Stimulated activated CD4-positive, alpha-beta T cell treated with anti-CD3 and anti-CD28 coated beads, Interleukin-1b, Interleukin-23, amount 100 ng/mL, for 24 hours (primary cell): ENCODE data around the gene CAMSAP3.
A peak's percentile ranks its signal among the peaks of the same experiment; 100 is the strongest.

Source experiments
- DNase-seq, 4 experiments: peaks; one replicate each; pipeline ENCODE4 v3.0.0-alpha.2; 2020; ENCODE audit warnings: low read depth in 4 of 4, low spot score in 1 of 4

The CAMSAP3 gene

DNA sequence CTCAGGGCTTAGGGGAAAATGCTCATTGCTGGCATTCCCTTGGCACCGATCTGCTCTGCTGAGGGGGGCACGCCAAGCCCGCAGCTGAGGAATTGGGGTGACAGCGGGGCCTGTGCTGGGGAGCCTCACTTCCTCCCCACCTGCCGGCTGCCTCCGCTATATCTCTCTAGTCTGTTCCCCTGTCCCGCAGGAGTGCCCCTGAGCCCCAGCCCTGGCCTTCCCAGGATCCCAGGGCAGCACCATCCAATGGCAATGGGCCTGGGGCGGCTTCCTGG is 50.7 kb downstream of the CAMSAP3 start:
- no peak for DNase-seq

DNA sequence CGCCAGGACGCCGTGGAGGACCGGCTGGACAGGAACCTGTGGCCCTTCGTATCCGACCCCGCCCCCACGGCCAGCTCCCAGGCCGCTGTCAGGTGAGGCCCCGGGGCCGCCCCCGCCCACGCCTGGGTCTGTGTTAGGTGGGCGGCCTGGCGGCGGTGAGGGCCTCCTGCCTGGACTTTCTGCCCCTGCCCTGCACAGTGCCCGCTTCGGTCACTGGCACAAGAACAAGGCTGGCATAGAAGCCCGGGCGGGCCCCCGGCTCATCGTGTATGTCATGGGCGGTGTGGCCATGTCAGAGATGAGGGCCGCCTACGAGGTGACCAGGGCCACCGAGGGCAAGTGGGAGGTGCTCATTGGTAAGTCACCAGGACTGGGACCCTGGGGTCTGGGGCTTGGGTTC is 51.5 kb downstream of the CAMSAP3 start:
- DNase-seq = no peak

GRCh38 chr19:7648265-7649014 is 52.8 kb downstream of the CAMSAP3 start:
- DNase-seq = no peak

- no peak for DNase-seq
These were observed 54.5 kb downstream of the CAMSAP3 start for GRCh38 chr19:7650148-7650547.

- peak; percentile 69 to 83 (median 78) for DNase-seq
These were observed 56.5 kb downstream of the CAMSAP3 start for GRCh38 chr19:7652061-7652641.

DNA sequence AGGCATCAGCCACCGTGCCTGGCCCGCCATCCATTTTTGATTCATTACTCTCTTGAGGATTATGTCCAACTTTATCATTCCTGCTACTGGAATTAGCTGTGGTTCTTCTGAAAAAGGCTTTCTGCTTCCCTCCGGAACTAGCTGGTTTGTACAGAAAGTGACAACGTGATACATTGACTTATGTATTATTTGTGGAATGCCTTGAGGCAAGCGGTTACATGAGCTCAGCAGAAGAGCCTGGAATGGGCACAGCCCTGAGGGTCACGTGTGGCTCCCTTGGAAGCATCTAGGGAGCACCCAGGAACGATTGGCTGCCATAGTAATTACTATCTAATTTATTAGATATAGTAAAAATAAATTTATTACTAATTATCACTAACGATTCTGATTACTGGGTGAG is 58.7 kb downstream of the CAMSAP3 start:
- DNase-seq = no peak

GRCh38 chr19:7655581-7655980 is 59.9 kb downstream of the CAMSAP3 start:
- no peak for DNase-seq

GRCh38 chr19:7657131-7657751 is 61.6 kb downstream of the CAMSAP3 start:
- no peak for DNase-seq

DNA sequence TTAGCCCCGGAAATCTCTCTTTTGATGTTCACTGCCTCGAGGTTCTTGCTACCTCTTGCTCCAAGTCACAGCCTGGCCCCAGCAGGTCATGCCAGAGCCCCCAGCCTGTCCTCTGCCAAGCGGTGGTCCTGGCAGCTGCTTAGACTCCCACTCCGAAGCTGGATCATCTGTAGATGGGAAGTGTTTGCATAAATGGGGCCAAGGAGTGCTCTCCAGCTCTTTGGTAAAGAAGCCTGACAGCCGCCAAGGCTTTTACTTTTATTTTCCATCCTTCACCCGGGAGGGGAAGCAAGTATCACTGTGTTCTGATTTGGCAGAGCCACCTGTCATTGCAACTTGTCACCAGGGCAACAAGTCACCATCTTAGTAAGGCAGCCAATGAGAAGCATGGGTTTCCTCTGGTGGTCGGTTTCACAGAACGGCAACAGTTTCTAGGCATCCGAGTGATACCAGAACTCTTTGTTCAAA is 62.6 kb downstream of the CAMSAP3 start:
- DNase-seq = no peak

- no peak for DNase-seq
These were observed 66.3 kb downstream of the CAMSAP3 start for GRCh38 chr19:7661744-7662538.

DNA sequence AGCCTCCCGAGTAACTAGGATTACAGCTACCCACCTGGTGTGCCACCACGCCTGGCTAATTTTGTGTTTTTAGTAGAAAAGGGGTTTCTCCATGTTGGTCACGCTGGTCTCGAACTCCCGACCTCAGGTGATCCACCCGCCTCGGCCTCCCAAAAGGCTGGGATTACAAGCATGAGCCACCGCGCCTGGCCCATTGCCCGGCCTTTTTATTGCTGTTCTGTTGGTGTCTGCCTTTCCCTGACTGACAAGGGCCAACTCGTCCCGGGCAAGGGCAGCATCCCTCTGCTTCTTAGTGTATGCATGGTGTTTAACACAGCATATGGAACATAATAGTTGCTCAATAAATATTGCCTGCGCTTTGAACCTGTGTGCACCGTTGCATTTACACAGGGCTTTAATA is 67.0 kb downstream of the CAMSAP3 start:
- DNase-seq = no peak

DNA sequence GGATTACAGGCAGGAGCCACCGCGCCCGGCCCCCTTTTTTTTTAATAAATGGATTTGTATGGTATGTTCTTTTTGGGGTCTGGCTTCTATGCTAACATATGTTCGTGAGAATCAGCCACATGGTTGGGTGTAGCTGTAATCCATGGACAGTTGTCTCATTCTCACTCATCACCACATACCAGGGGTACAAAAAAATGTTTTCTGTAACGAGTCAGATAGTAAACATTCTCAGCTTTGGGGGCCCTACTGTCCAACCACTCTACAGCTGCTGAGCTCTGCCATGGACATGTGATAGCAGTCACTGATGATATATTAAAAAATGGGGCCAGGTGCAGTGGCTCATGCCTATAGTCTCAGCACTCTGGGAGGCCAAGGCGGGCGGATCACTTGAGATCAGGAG is 68.0 kb downstream of the CAMSAP3 start:
- DNase-seq = no peak

DNA sequence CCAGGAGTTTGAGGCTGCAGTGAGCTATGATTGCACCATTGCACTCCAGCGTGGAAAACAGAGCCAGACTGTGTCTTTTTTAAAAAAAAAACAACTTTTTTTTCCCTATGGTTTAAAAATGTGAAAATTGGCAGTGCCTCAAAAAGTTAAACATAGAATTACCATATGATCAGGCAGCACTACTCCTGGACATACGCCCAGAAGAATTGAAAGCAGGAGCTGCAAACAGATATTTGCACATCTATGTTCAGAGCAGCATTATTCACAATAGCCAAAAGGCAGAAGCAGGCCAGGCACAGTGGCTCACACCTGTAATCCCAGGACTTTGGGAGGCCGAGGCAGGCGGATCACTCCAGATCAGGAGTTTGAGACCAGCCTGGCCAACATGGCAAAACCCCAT is 69.4 kb downstream of the CAMSAP3 start:
- DNase-seq = no peak
